GM12873 (cell line): ENCODE results near the gene C1orf74.

ENCODE experiments used
- TF ChIP-seq, protein P1 (sequence below): IDR thresholded peaks from 2 replicates; pipeline ENCODE4 v1.5.1; 2012; ENCODE audit warnings: low read depth, mild to moderate bottlenecking, moderate library complexity, low read length, control low read depth; ENCODE audit not compliant: insufficient read depth; ENCODE audit errors: missing control alignments

The C1orf74 gene

GRCh38 chr1:209758400-209758799, 26.0 kb downstream of the C1orf74 start:
- TF ChIP-seq, protein P1, sequence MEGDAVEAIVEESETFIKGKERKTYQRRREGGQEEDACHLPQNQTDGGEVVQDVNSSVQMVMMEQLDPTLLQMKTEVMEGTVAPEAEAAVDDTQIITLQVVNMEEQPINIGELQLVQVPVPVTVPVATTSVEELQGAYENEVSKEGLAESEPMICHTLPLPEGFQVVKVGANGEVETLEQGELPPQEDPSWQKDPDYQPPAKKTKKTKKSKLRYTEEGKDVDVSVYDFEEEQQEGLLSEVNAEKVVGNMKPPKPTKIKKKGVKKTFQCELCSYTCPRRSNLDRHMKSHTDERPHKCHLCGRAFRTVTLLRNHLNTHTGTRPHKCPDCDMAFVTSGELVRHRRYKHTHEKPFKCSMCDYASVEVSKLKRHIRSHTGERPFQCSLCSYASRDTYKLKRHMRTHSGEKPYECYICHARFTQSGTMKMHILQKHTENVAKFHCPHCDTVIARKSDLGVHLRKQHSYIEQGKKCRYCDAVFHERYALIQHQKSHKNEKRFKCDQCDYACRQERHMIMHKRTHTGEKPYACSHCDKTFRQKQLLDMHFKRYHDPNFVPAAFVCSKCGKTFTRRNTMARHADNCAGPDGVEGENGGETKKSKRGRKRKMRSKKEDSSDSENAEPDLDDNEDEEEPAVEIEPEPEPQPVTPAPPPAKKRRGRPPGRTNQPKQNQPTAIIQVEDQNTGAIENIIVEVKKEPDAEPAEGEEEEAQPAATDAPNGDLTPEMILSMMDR = no peak

GRCh38 chr1:209756615-209757445, 27.5 kb downstream of the C1orf74 start:
- TF ChIP-seq, protein P1 = no peak

GRCh38 chr1:209755926-209756614, 28.3 kb downstream of the C1orf74 start, which contains the start of gene TRAF3IP3:
Gene TRAF3IP3 (plus strand): TSS chr1:209756053. CDS start chr1:209760040, 3,987 bp downstream.
- TF ChIP-seq, protein P1 = no peak

- TF ChIP-seq, protein P1 = no peak
Measured at GRCh38 chr1:209755256-209755655, 29.1 kb downstream of the C1orf74 start.

DNA sequence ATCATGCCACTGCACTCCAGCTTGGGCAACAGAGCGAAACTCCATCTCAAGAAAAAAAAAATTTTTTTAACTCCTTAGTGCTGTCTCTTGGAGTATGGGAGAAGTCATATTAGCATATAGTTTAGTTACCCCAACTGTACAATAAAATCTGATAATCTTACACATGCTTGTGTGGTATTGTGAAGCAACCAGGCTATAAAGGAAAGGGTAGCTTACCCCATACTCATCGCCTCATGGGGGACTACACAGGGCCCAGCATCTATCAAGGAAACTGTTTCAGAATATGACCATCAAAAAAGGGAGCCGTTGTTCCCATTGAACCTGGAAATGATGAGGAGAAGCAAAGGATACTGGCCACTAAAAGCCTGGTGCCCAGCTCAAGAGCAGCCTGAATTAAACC, 31.5 kb downstream of the C1orf74 start:
- TF ChIP-seq, protein P1 = no peak

- TF ChIP-seq, protein P1 = no peak
Measured at GRCh38 chr1:209751627-209752231, 32.6 kb downstream of the C1orf74 start.
